ENCODE data around the gene ALDH9A1.
"Not testable (repeated sequence)": the region's sequence is repeated elsewhere in the genome, so short reads cannot be mapped to it uniquely, and the experiment has no call there.

ALDH9A1 gene

DNA sequence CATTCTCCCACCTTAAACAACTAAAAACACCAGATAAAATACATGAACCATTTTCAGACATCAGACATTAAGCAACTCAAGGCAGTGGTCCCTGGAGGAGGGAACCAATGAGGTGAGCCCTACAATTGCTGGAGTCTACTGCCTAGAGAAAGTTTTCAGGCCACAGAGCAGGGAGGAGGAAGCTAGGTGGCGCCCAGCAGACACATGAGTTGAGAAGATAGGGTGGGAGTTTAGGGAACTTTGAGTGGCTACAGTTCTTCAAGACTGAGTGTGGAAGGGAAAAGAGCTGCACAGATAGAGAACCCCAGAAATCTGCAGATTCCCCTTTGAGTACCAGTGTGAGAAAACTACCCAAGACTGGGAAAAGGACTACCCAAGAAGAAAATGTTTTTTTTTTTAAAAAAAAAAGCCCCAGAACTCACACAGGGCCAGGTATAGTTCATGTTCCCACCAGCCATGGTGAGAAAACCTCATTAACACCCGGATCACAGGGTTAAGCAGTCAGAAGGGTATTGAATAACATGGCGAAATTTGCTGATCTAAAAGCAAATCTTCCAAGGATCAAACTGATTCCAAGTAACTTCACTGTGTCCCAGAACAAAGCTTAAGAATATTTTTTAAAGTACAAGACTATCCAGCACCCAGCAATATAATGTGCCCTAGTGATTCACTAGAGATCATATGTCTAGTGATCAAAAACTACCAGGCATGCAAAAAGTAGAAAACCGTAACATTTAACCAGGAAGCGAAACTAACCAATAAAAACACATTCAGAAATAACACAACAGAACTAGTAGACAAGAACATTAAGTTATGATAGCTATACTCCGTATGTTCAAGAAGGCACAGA, 12.0 kb downstream of the ALDH9A1 start:
- no peak for TF ChIP-seq CTCF (IDR thresholded peaks at IDR 0.05)
- DNase-seq (ENCODE audit: low spot score): no peak
- Histone ChIP-seq H3K27ac (no peak overlapping the region), H3K4me3 (no peak overlapping the region)

GRCh38 chr1:165683848-165684485, 14.4 kb downstream of the ALDH9A1 start:
- Histone ChIP-seq H3K27ac (no peak overlapping the region), H3K4me3 (no peak overlapping the region)
- DNase-seq (ENCODE audit: low spot score): no peak
- no peak for TF ChIP-seq CTCF (IDR thresholded peaks at IDR 0.05)

DNA sequence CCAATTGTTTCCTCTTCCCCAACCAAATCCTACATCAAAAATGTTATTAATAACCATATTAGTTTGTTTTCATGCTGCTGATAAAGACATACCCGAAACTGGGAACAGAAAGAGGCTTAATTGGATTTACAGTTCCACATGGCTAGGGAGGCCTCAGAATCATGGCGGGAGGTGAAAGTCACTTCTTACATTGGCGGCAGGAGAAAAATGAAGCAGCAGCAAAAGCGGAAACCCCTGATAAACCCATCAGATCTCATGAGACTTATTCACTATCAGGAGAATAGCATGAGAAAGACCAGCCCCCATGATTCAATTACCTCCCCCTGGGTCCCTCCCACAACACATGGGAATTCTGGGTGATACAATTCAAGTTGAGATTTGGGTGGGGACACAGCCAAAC, 17.6 kb downstream of the ALDH9A1 start:
- not testable (repeated sequence) for H3K27ac ChIP-seq; DNase-seq (ENCODE audit: low spot score); H3K4me3 ChIP-seq

- TF ChIP-seq CTCF (IDR thresholded peaks at IDR 0.05): no peak
- DNase-seq (ENCODE audit: low spot score): no peak
- no peak overlapping the region for H3K27ac ChIP-seq
- H3K4me3 ChIP-seq: no peak overlapping the region
Measured at GRCh38 chr1:165680303-165680702, 18.1 kb downstream of the ALDH9A1 start.

DNA sequence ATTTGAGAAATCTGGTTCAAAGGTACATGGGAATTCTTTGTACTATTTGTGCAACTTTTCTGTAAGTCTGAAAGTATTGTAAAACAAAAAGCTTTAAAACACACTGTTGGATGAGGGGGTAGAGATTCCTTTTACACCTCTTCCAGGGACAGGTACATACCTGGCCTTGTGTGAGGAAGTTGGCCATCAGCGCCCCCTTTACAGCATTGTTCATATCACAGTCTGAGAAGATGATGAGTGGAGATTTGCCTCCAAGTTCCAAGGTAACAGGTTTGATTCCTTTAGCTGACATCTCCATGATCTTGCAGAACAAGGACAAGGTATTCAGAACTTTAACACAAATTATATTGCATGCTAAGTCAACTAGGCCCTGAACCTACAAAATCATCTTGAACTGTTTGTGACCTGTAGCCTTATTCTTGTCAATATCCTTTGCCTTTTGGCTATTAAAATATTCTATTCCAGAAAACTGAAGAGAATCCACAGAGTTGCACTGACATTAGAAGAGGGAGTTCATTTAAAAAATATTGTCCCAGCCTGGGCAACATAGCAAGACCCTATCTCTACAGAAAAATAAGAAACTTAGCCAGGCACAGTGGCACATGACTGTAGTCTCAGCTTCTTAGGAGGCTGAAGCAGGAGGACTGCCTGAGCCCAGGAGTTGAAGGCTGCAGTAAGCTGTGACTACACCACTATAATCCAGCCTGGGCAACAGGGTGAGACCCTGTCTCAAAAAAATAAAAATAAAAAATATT, 18.9 kb downstream of the ALDH9A1 start:
- H3K27ac ChIP-seq: no peak overlapping the region
- TF ChIP-seq CTCF (IDR thresholded peaks at IDR 0.05): no peak
- DNase-seq (ENCODE audit: low spot score): no peak
- H3K4me3 ChIP-seq: no peak overlapping the region

- DNase-seq (ENCODE audit: low spot score): no peak
- H3K27ac ChIP-seq: no peak overlapping the region
- H3K4me3 ChIP-seq: no peak overlapping the region
- TF ChIP-seq CTCF (IDR thresholded peaks at IDR 0.05): no peak
Measured at GRCh38 chr1:165678509-165678908, 19.9 kb downstream of the ALDH9A1 start.

GRCh38 chr1:165675794-165676193, 22.6 kb downstream of the ALDH9A1 start:
- DNase-seq (ENCODE audit: low spot score): no peak
- Histone ChIP-seq H3K27ac (no peak overlapping the region), H3K4me3 (no peak overlapping the region)
- no peak for TF ChIP-seq CTCF (IDR thresholded peaks at IDR 0.05)

All from coronary artery (tissue), 2 donors.